ENCODE data around the gene ZNF165.
"Not testable (repeated sequence)": the region's sequence is repeated elsewhere in the genome, so short reads cannot be mapped to it uniquely, and the experiment has no call there.

Gene ZNF165

DNA sequence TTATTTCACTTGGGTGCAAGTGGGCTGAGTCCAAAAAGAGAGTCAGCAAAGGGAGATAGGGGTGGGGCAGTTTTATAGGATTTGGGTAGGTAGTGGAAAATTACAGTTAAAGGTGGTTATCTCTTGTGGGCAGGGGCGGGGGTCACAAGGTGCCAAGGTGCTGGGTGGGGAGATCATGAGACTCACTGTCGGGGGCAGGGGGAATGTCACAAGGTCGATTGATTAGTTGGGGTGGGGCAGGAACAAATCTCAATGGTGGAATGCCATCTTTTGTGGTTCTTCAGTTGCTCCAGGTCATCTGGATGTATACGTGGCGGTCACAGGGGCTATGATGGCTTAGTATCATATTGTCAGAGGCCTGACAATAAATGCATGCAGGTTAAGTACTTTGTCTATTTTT is 41.9 kb downstream of the ZNF165 start:
- not testable (repeated sequence) for DNase-seq

DNA sequence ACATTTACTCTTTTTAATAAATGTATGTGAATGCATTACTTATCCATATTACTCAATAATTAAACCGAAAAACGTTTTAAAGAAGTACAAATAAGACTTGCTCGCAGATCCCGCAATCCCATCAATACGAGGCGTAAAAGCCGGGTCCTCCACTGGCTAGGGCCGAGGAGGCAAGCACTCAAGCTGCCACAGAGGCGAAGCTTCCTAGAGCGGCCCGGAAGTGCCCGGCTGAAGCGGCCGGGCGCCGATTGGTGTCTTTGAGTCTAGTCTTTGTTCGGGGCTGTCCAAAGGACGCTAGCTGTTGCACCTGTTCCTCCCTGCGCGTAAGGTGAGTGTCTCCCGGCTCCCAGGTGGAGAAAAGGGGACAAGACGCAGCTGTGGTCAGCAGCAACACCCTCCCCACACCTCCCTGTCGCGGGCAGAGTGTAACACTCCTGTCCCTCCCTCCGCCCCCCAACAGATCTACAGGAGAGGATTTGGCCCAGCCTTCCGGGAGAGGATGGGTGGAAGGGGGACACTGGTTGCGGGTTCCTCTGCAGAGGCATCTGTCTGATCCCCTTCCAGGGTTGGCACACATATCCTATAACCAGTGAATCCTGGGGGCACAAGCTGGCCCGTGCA is 44.1 kb downstream of the ZNF165 start, which contains the start of gene ZSCAN16:
Gene ZSCAN16 (plus strand): TSS at position 260 of the 621 bp plus-strand sequence. CDS start 835 bp downstream, outside the sequence.
- peak; percentile 85 for DNase-seq

DNA sequence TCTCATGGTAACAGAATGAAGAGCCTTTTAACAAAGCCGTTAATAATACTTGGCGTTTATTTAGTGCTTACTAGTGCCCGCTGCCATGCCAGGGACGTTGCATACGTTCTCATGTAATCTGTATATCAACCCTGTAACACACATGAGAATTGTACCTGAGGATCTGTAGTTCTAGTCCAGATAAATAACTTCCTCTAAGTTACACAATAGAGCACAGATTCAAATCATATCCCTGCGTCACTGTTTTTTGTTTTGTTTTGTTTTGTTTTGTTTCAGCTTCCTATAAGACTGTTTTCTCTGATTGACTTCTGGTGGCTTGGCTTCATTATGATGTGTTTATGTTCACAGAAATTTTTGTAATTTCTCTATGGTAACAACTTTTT is 44.6 kb downstream of the ZNF165 start:
- DNase-seq = peak; percentile 47

DNA sequence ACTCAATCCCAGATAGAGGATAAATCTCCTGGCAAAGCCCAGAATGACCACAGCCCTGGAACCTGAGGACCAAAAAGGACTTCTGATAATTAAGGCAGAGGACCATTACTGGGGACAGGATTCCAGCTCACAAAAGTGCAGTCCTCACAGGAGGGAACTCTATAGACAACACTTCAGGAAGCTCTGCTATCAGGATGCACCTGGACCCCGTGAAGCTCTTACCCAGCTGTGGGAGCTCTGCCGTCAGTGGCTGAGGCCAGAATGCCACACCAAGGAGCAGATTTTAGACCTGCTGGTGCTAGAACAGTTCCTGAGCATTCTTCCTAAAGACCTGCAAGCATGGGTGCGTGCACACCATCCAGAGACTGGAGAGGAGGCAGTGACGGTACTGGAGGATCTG is 45.0 kb downstream of the ZNF165 start:
- DNase-seq = no peak

DNA sequence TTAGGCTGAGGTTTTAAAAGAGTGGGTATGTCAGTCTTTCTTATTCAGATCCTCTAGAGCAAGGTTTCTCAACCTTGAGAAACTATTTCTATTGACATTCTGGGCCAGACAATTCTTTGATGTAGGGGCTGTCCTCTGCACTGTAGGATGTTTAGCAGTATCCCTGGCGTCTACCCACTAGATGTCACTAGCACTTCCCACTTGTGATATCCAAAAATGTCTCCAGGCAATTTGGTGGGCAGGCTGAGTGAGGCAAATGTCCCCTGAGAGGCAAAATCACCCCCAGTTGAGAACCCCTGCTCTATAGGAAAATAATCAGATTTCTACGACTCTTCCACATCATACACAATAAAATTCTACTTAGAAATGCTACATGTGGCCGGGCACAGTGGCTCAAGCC is 53.6 kb downstream of the ZNF165 start:
- peak; percentile 52 for DNase-seq

DNA sequence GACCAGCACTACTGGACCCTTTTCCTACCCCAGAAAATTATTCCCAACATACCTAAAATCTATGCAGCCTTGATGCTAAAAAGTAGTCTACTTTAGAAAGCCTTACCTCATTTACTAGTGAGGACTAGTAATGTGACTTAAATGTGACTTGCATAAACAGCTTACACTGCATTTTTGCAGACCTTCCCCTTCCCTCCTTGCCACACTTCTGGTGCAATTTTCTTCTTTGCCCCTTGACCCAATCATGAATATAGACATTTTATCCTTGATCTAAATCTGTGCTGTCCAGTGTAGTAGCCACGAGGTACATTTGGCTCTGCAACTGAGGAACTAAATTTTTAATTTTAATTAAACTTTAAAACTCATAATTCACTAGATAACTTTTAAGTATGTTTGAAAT is 54.3 kb downstream of the ZNF165 start:
- DNase-seq = no peak

DNA sequence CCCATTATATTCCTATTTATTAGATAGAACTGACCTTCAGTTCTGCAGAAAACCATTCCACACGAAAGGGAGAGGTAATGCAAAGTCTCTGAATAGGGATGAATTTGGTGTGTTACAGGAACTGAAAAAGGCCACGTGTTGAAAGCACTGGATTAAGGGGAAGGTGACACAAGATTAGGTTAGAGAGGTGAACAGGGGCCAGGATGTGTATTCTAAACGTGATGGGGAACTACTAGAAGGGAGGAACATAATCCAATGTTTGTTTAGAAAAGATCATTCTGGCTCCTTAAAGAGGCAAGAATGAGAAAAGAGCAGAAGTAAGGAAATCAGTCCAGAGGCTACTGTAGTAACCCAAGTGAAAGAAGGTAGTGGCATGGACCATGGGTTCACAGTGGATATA is 55.0 kb downstream of the ZNF165 start:
- no peak for DNase-seq

DNA sequence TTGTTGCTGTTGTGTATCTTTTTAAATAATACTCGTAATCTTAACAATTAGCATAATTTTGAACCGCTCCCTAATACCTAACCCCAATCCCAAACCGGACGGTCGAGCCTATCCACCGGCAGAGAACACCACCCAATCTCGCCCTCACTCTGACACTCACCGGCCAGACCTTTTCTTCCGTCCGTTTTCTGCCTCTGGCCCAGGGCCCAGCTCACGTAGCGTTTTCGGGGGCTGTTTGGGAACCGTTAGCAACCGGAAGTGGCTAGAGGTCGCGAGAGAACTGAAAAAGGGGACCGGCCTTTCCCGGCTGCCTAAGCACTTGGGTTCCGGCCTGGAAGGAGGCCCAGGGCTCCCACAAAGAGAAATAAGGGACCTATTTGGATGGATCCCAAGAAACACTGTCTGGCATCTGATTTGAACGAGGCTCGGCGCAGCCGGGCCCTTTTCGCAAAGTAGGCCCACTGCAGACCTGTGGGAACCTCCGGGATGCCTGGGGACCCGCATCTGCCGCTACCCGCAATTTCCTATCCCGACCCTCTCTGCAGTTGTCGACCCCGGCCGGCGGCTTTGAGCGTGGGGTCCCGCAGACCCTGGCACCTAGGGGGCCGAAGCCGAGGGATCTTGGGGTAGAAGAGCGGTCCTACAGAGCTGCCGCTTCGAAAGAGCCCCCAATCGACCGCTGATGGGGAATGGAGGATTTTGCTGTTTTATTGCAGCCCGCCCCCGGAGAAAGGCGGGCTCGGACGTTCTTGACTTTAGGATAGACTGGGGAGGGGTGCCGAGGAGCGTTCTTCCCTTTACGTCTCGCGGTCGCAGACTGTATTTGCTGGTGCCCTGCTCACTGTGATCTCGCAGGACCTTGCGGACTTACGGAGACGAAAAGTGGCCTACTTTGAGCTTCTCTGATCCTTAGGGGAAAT is 56.5 kb downstream of the ZNF165 start:
- DNase-seq = peak; percentile 84

DNA sequence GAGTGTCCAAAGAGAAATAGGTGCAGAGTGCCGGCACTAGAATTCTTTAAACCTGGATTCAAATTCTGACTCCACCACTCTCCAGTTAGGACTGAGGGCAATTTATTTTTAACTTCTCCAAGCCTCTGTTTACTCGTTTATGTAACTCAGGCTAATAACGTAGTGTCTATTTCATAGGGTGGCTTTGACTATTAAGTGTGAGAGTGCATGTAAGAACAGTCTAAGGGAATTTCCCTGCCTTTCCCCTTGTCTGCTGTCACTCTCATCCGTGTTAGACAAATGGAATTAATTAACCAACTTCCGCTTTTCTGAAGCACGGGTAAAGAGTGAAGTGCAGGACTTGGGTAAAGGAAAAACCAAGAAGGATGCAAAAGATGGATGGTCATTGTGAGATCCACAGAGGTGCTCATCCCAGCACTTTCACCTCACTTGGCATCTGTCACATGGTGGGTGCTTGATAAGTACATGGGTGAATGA is 57.2 kb downstream of the ZNF165 start:
- peak; percentile 69 for DNase-seq
